Adrenal gland (tissue), 12 donors: ENCODE results near the gene C7orf57. TPM values are rescaled to one million over a fixed set of nuclear protein-coding genes. Genes with fewer than 3 reads are reported as not detected.
"Not testable (repeated sequence)": the region's sequence is repeated elsewhere in the genome, so short reads cannot be mapped to it uniquely, and the experiment has no call there.

Experiments used
- DNase-seq, 7 donors: peaks; one replicate each; pipeline ENCODE4 v3.0.0-alpha.2; 2019 to 2020
- H3K27ac ChIP-seq, 5 donors: fragments of 200-600 bp; sonication (generic) in 4 of 5; 1 replicate in 3 of 5; 2 replicates in 2 of 5; pipeline versions ENCODE4 v1.5.1 to v1.8.0; 2016 to 2020; ENCODE audit warnings: mild to moderate bottlenecking in 1 of 5
- H3K27me3 ChIP-seq: fragments of 200-600 bp; 2 replicates; pipeline ENCODE4 v1.8.0; 2021
- H3K36me3 ChIP-seq, 2 donors: fragments of 200-600 bp; replicated peaks in 1 of 2; 1 replicate in 1 of 2; 2 replicates in 1 of 2; pipeline versions ENCODE4 v1.5.1 to v1.8.0; 2018 to 2022
- H3K4me1 ChIP-seq, 2 donors: fragments of 200-600 bp; replicated peaks in 1 of 2; 1 replicate in 1 of 2; 2 replicates in 1 of 2; pipeline versions ENCODE4 v1.5.1 to v1.8.0; 2018 to 2021
- H3K4me3 ChIP-seq, 4 donors: fragments of 200-600 bp; sonication (generic) in 3 of 4; one replicate each; pipeline ENCODE4 v1.5.1; 2016 to 2018
- H3K9me3 ChIP-seq, 3 donors: fragments of 200-600 bp; sonication (generic) in 1 of 3; replicated peaks in 1 of 3; 1 replicate in 2 of 3; 2 replicates in 1 of 3; pipeline versions ENCODE4 v1.5.1 to v1.8.0; 2016 to 2021
- POLR2A ChIP-seq, 2 donors: fragments of 450-650 bp; IDR thresholded peaks; one replicate each; pipeline ENCODE4 v1.6.1; 2017; ENCODE audit warnings: antibody characterized with exemption in 2 of 2, mild to moderate bottlenecking in 2 of 2, moderate library complexity in 1 of 2
- WGBS, 4 donors: extraction: QIAGEN DNeasy Blood & Tissue Kit in 2 of 4; methylation state at CpG; one replicate each; pipeline versions ENCODE4 v1.1.5 to v1.1.7; 2013 to 2017; 5-methylcytosine and 5-hydroxymethylcytosine counted together
- intact Hi-C, 2 donors: fragments of 100-400 bp; cut with DNase I; formaldehyde crosslinking; loops; one replicate each; pipeline versions ENCODE4 v1.14.1 to v1.15.0; 2022 to 2023
- polyA plus RNA-seq, 3 donors: library from polyadenylated mRNA; stranded (reverse); fragments of 200-250 nt in 2 of 3; fragments of 350-450 nt in 1 of 3; fragmentation: Illumina TruSeq in 1 of 3; extraction: RNeasy Lipid Tissue Mini Kit (QIAGEN cat#74804) in 1 of 3; gene quantifications; one replicate each; pipeline ENCODE4 v1.2.3, GENCODE V29; 2013 to 2014
- total RNA-seq, 9 donors: library from RNA; depleted of rRNA in 4 of 9; stranded (reverse); fragments of >200 nt in 4 of 9; fragments of 120-200 nt in 1 of 9; fragmentation: NEBNext Ultra II Directional in 1 of 9; extraction: Animal tissue kit (Norgen Biotek cat#: 25700) in 1 of 9; gene quantifications; one replicate each; pipeline versions ENCODE4 v1.1.0 to v1.2.4, GENCODE V29; 2013 to 2023
- TF ChIP-seq, protein P1 (sequence below), 6 experiments: fragments of 450-650 bp in 4 of 6; fragments of 200-600 bp in 2 of 6; sonication (generic) in 1 of 6; IDR thresholded peaks; 1 replicate in 5 of 6; 2 replicates in 1 of 6; pipeline versions ENCODE4 v1.5.1 to v1.8.0; 2016 to 2021; ENCODE audit warnings: antibody characterized with exemption in 6 of 6, mild to moderate bottlenecking in 2 of 6, moderate library complexity in 1 of 6
- donor health status: healthy with polysubstance abuse.
- donor health status: Bipolar disorder and iron deficiency.
- donor health status: DM: yes; HTN: yes; CAD: no.
- donor health status: DM: no; HTN: no; CAD: no.
- donor health status: DM: no; HTN: no; CAD: no.
- donor health status: DM: yes; HTN: yes; CAD: no.

Gene C7orf57
- total and polyA plus RNA-seq, 12 donors = 1.7 TPM; not detected in 11

DNA sequence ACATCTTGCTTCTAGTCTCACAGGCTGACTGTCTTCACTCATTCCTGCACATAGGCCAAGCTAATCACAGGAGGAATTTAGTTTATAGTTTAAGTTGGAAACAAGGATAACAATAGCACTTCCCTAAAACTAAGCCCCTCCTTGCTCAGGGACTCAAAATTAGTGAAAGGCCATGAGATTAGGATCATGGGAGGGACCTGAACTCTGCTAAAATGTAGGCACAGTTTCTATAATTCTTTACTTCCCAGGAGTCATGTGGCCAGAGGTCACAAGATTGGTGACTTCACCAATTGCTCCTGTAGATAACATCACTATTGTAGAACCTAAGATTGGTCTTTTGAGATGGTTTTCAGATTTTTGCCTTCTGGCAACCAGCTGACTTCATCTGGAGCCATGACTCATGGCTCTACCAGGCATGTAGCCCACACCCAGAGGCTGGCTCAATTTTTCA, 38.9 kb downstream of the C7orf57 start:
- no peak overlapping the region for H3K27ac ChIP-seq
- no peaks in the 10 kb centered on the region for H3K27me3 ChIP-seq
- no peak overlapping the region for H3K4me3 ChIP-seq
- TF ChIP-seq, protein P1, sequence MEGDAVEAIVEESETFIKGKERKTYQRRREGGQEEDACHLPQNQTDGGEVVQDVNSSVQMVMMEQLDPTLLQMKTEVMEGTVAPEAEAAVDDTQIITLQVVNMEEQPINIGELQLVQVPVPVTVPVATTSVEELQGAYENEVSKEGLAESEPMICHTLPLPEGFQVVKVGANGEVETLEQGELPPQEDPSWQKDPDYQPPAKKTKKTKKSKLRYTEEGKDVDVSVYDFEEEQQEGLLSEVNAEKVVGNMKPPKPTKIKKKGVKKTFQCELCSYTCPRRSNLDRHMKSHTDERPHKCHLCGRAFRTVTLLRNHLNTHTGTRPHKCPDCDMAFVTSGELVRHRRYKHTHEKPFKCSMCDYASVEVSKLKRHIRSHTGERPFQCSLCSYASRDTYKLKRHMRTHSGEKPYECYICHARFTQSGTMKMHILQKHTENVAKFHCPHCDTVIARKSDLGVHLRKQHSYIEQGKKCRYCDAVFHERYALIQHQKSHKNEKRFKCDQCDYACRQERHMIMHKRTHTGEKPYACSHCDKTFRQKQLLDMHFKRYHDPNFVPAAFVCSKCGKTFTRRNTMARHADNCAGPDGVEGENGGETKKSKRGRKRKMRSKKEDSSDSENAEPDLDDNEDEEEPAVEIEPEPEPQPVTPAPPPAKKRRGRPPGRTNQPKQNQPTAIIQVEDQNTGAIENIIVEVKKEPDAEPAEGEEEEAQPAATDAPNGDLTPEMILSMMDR (IDR thresholded peaks at IDR 0.05) = no peak
- TF ChIP-seq POLR2A (IDR thresholded peaks at IDR 0.05) = no peak
- intact Hi-C loops = no loop called here
- no peaks in the 10 kb centered on the region for H3K9me3 ChIP-seq
- H3K36me3 ChIP-seq = no peaks in the 10 kb centered on the region
- no peak for DNase-seq
- H3K4me1 ChIP-seq = no peaks in the 10 kb centered on the region

DNA sequence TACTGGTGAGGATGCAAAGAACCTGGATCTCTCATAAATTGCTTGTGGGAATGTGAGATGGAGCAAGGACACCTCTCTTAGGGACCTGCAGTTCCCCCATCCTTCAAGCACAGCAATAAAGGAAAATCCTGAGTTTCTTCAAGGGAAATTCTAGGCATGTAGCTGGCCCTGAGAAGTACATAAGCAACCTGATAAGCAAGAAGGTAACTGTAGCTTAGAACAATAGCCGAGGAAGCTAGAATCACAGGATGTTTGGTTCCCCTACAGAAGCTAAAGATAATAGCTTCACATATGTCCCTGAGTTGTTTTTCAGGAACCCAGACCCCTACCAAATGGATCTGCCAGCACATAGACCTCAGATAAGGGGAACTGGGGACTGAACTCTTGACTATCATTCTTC, 42.1 kb downstream of the C7orf57 start:
- TF ChIP-seq, protein P1 (IDR thresholded peaks at IDR 0.05) = no peak
- no peak for TF ChIP-seq POLR2A (IDR thresholded peaks at IDR 0.05)

DNA sequence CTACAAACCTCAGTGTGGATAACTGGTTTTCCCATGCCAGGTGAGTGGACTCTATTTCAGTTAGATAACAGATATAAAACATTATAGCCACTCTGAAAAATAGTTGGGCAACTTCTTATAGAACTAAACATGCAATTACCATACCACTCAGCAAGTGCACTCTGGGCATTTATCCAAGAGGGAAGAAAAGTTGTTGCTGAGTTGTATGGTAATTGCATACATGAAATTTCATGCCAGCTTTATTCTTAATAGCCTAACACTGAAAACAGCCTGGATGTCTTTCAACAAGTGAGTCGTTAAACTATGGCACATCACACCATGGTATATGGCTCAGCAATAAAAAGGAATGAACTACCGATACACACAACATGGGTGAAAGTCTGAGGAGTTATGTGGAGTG, 43.1 kb downstream of the C7orf57 start:
- Histone ChIP-seq H3K36me3 (no peaks in the 10 kb centered on the region), H3K4me3 (no peak overlapping the region), H3K27ac (no peak overlapping the region), H3K27me3 (no peaks in the 10 kb centered on the region), H3K4me1 (no peaks in the 10 kb centered on the region), H3K9me3 (no peaks in the 10 kb centered on the region)
- WGBS, 4 donors = 91 to 98% (median 95%) methylated on average over 2 of the region's 2 CpGs
- intact Hi-C loops = no loop called here
- no peak for DNase-seq
- TF ChIP-seq, protein P1 (IDR thresholded peaks at IDR 0.05) = no peak
- no peak for TF ChIP-seq POLR2A (IDR thresholded peaks at IDR 0.05)

More for the DNA sequence above, 42.1 kb downstream of the C7orf57 start:
- Histone ChIP-seq H3K27me3 (no peaks in the 10 kb centered on the region), H3K4me1 (no peaks in the 10 kb centered on the region), H3K9me3 (no peaks in the 10 kb centered on the region), H3K4me3 (no peak overlapping the region), H3K27ac (no peak overlapping the region), H3K36me3 (no peaks in the 10 kb centered on the region)
- WGBS, 4 donors = 67 to 89% (median 78%) methylated on average over 1 of the region's 1 CpG
- no peak for DNase-seq
- intact Hi-C loops = no loop called here

DNA sequence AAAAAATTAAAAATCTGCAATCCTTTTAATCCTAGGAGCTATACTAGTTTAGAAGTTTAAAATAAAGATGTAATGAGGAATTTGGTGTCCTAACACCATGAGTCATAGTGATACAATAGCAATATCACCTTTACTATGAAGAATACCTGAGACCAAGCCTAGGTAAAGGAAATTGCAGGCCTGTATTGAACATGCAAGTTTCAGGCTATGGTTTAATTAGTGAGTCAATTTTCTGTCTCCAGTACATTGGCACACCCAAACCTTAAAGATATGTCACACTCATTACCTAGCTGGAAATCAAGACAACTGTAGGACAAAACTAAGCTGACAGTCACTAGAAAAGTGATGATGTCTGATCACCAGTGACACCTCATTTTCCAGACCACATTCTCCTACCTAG, 47.0 kb downstream of the C7orf57 start:
- DNase-seq, H3K27me3 ChIP-seq, H3K9me3 ChIP-seq, H3K36me3 ChIP-seq, intact Hi-C loops, H3K27ac ChIP-seq, H3K4me3 ChIP-seq: not testable (repeated sequence)
- peaks cover 7 to 26% of the 10 kb centered on the region in 2 donors for H3K4me1 ChIP-seq

DNA sequence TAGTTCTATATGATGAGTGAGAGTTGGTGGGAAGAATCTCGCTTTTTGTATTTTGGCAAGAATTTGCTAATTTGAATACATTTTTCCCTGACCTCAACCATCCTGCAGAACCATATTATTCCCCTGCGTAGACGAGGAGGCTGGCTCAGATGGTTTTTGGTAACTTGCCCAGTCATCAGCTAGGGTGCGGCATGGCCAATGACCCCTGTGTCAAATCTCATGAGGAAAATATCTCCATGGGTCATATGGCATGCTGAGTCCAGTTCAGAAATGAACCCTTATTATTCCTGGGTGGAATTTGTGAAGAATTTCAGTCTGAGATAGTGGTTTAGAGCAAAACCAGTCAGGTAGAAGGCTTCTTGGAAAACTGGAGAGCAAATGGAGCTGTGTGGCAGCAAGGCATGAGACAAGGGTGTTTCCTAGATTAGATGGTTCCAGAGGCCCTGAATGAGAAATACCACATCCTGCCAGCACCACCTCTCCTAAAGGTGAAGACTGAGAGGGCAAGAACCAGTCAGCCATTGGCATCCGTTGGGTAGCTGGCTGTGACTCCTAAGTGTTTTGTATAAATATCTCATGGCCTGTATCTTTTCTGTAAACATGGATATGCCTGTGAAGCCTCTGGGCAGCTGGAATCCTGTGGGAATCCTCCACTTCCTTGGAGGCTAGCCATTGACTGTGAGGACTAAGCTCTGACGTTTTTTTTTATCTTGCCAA, 47.9 kb downstream of the C7orf57 start:
- Histone ChIP-seq H3K27ac (peak overlapping the region in 1 of 5 donors; percentile 51), H3K36me3 (no peaks in the 10 kb centered on the region), H3K9me3 (no peaks in the 10 kb centered on the region), H3K4me1 (peaks cover 7 to 35% of the 10 kb centered on the region in 2 donors), H3K27me3 (no peaks in the 10 kb centered on the region), H3K4me3 (no peak overlapping the region)
- intact Hi-C loops = no loop called here
- TF ChIP-seq, protein P1 (IDR thresholded peaks at IDR 0.05) = no peak
- TF ChIP-seq POLR2A (IDR thresholded peaks at IDR 0.05) = no peak
- no peak for DNase-seq
- 61 to 76% (median 68%) methylated on average over 6 of the region's 6 CpGs for WGBS, 4 donors
